ENCODE data around the gene VPS8. TPM values are rescaled to one million over a fixed set of nuclear protein-coding genes. Genes with fewer than 3 reads are reported as not detected.

Gene VPS8
- total and polyA plus RNA-seq, 3 experiments from 2014 or later = 19.6 to 30.2 (median 22.3) TPM

DNA sequence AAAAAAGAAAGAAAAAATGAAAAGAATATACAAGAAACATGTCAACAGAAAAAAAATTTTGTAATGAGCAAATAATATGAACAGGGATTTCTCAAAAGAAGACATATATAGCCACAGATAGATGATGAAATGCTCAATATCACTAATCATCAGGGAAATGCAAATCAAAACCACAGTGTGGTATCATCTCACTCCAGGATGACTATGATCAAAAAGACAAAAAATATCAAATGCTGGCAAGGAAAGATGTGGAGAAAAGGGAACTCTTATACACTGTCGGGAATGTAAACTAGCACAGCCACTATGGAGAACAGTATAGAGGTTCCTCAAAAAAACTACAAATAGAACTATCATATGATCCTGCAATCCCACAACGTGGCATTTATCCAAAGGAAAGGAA, 246.8 kb downstream of the VPS8 start:
- no peaks in the 10 kb centered on the region for H3K27me3 ChIP-seq (ENCODE audit: insufficient read depth, low read length, poor library complexity, severe bottlenecking)
- no peaks in the 10 kb centered on the region for H3K4me1 ChIP-seq (ENCODE audit: insufficient read depth, low read length)
- H3K4me3 Mint-ChIP-seq = no peak overlapping the region
- peaks cover 3 to 5% of the 10 kb centered on the region in 2 donors for H3K27me3 Mint-ChIP-seq
- H3K9me3 Mint-ChIP-seq = peaks cover 47 to 73% (median 64%) of the 10 kb centered on the region in 5 donors
- no peak overlapping the region for H3K27ac ChIP-seq (ENCODE audit: low read depth, low read length)
- no peak for DNase-seq
- CTCF ChIA-PET = no interaction called here
- no peaks in the 10 kb centered on the region for H3K4me1 Mint-ChIP-seq
- H3K27ac Mint-ChIP-seq = no peak overlapping the region
- peaks cover 7% of the 10 kb centered on the region for H3K9me3 ChIP-seq (ENCODE audit: low read length)
- peaks cover 17 to 35% (median 18%) of the 10 kb centered on the region in 3 donors for H3K36me3 Mint-ChIP-seq
- POLR2A ChIA-PET = no interaction called here
- no peak overlapping the region for H3K4me3 ChIP-seq (ENCODE audit: low read length)
- no peaks in the 10 kb centered on the region for H3K36me3 ChIP-seq (ENCODE audit: insufficient read depth, low read length)

DNA sequence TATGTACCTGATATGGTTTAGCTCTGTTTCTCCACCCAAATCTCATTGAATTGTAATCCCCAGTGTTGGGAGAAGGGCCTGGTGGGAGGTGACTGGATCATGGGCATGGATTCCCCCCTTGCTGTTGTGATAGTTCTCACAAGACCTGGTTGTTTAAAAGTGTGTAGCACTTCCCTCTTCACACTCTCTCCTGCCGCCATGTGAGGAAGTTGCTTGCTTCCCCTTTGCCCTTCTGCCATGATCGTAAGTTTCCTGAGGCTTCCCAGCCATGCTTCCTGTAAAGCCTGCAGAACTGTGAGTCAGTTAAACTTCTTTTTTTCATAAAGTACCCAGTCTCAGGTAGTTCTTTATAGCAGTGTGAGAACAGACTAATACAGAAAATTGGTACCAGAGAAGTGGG, 247.8 kb downstream of the VPS8 start:
- H3K9me3 Mint-ChIP-seq = peaks cover 40 to 64% (median 55%) of the 10 kb centered on the region in 5 donors
- H3K9me3 ChIP-seq (ENCODE audit: low read length) = peaks cover 7% of the 10 kb centered on the region
- no peak overlapping the region for H3K27ac ChIP-seq (ENCODE audit: low read depth, low read length)
- DNase-seq = no peak
- H3K4me3 ChIP-seq (ENCODE audit: low read length) = no peak overlapping the region
- no peaks in the 10 kb centered on the region for H3K4me1 Mint-ChIP-seq
- H3K4me1 ChIP-seq (ENCODE audit: insufficient read depth, low read length) = no peaks in the 10 kb centered on the region
- ChIA-PET POLR2A (no interaction called here), CTCF (interaction anchor here (0.5 kb wide), 1 partner anchor 11 kb away, joined by 3 read pairs; no protein-coding TSS in a partner anchor)
- no peaks in the 10 kb centered on the region for H3K27me3 ChIP-seq (ENCODE audit: insufficient read depth, low read length, poor library complexity, severe bottlenecking)
- peaks cover 3 to 5% of the 10 kb centered on the region in 2 donors for H3K27me3 Mint-ChIP-seq
- H3K4me3 Mint-ChIP-seq = no peak overlapping the region
- H3K36me3 Mint-ChIP-seq = peaks cover 9 to 25% (median 10%) of the 10 kb centered on the region in 3 donors
- H3K27ac Mint-ChIP-seq = peak overlapping the region in 2 of 8 donors; percentile 20 to 28
- H3K36me3 ChIP-seq (ENCODE audit: insufficient read depth, low read length) = no peaks in the 10 kb centered on the region

DNA sequence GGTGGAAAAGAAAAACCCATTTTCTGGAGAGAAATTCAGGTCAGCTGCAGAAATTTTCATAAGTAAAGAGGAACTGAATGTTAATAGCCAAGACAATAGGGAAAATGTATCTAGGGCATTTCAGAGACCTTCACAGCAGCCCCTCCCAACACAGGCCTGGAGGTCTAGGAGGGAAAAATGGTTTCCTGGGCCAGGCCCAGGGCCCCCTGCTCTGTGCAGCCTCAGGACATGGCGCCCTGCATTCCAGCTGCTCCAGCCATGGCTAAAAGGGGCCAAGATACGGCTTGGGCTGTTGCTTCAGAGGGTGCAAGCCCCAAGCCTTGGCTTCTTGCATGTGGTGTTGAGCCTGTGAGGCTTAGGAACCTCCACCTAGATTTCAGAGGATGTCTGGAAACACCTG, 248.7 kb downstream of the VPS8 start:
- peak overlapping the region in 1 of 8 donors; percentile 81 for H3K27ac Mint-ChIP-seq
- no peak overlapping the region for H3K27ac ChIP-seq (ENCODE audit: low read depth, low read length)
- H3K27me3 ChIP-seq (ENCODE audit: insufficient read depth, low read length, poor library complexity, severe bottlenecking) = no peaks in the 10 kb centered on the region
- peaks cover 5% of the 10 kb centered on the region for H3K9me3 ChIP-seq (ENCODE audit: low read length)
- CTCF ChIA-PET = no interaction called here
- H3K36me3 ChIP-seq (ENCODE audit: insufficient read depth, low read length) = no peaks in the 10 kb centered on the region
- no peak overlapping the region for H3K4me3 Mint-ChIP-seq
- no peaks in the 10 kb centered on the region for H3K4me1 ChIP-seq (ENCODE audit: insufficient read depth, low read length)
- DNase-seq = no peak
- peaks cover 4 to 16% (median 4%) of the 10 kb centered on the region in 3 donors for H3K36me3 Mint-ChIP-seq
- POLR2A ChIA-PET = no interaction called here
- peaks cover 33 to 55% (median 49%) of the 10 kb centered on the region in 5 donors for H3K9me3 Mint-ChIP-seq
- H3K27me3 Mint-ChIP-seq = peaks cover 3 to 5% of the 10 kb centered on the region in 2 donors
- no peak overlapping the region for H3K4me3 ChIP-seq (ENCODE audit: low read length)
- no peaks in the 10 kb centered on the region for H3K4me1 Mint-ChIP-seq

DNA sequence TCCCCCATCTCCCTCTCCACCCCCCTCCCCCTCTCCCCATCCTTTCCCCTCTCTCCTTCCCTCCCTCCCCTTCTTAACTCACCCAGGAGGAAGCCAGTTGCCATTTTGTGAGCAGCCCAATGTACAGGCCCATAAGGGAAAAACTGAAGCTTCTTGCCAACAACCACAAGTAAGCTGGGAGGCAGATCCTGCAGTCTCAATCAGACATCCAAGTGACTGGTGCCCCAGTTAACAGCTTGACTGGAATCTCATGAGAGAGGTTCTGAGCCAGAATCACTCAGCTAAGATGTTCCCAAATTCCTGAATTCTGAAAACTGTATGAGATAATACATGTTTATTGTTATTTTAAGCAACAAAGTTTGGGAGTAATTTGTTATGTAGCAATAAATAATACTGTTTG, 250.2 kb downstream of the VPS8 start:
- Mint-ChIP-seq H3K27me3 (peaks cover 5 to 6% of the 10 kb centered on the region in 2 donors), H3K4me1 (no peaks in the 10 kb centered on the region), H3K4me3 (no peak overlapping the region), H3K9me3 (peaks cover 23 to 40% (median 36%) of the 10 kb centered on the region in 5 donors), H3K36me3 (peaks cover 0 to 12% (median 2%) of the 10 kb centered on the region in 3 donors), H3K27ac (no peak overlapping the region)
- POLR2A ChIA-PET = no interaction called here
- CTCF ChIA-PET = no interaction called here
- no peak overlapping the region for H3K27ac ChIP-seq (ENCODE audit: low read depth, low read length)
- no peaks in the 10 kb centered on the region for H3K36me3 ChIP-seq (ENCODE audit: insufficient read depth, low read length)
- no peaks in the 10 kb centered on the region for H3K9me3 ChIP-seq (ENCODE audit: low read length)
- no peaks in the 10 kb centered on the region for H3K4me1 ChIP-seq (ENCODE audit: insufficient read depth, low read length)
- no peak for DNase-seq
- no peaks in the 10 kb centered on the region for H3K27me3 ChIP-seq (ENCODE audit: insufficient read depth, low read length, poor library complexity, severe bottlenecking)
- no peak overlapping the region for H3K4me3 ChIP-seq (ENCODE audit: low read length)

DNA sequence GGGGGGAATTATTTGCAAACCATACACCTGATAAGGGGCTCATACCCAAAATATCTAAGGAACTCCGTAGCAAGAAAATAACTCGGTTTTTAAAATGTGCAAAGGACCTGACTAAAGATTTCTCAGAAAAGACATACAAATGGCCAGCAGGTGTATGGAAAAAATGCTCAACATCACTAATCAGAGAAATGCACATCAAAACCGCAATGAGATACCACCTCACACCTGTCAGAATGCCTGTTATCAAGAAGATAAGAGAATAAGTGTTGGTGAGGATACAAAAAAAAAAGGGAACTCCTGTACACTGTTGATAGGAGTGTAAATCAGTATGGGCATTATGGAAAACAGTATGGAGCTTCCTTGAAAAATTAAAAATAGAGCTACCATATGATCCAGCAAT, 251.5 kb downstream of the VPS8 start:
- no peaks in the 10 kb centered on the region for H3K4me1 Mint-ChIP-seq
- H3K4me3 Mint-ChIP-seq = no peak overlapping the region
- H3K27ac Mint-ChIP-seq = no peak overlapping the region
- H3K4me1 ChIP-seq (ENCODE audit: insufficient read depth, low read length) = no peaks in the 10 kb centered on the region
- H3K36me3 Mint-ChIP-seq = peaks cover 0 to 12% (median 0%) of the 10 kb centered on the region in 3 donors
- POLR2A ChIA-PET = no interaction called here
- peaks cover 13 to 29% (median 26%) of the 10 kb centered on the region in 5 donors for H3K9me3 Mint-ChIP-seq
- no peak overlapping the region for H3K4me3 ChIP-seq (ENCODE audit: low read length)
- H3K27me3 Mint-ChIP-seq = peaks cover 5% of the 10 kb centered on the region in 2 donors
- no peak overlapping the region for H3K27ac ChIP-seq (ENCODE audit: low read depth, low read length)
- no peak for DNase-seq
- CTCF ChIA-PET = interaction anchor here (1.1 kb wide), 1 partner anchor 14 kb away, joined by 4 read pairs; no protein-coding TSS in a partner anchor
- no peaks in the 10 kb centered on the region for H3K9me3 ChIP-seq (ENCODE audit: low read length)
- H3K27me3 ChIP-seq (ENCODE audit: insufficient read depth, low read length, poor library complexity, severe bottlenecking) = no peaks in the 10 kb centered on the region
- no peaks in the 10 kb centered on the region for H3K36me3 ChIP-seq (ENCODE audit: insufficient read depth, low read length)

DNA sequence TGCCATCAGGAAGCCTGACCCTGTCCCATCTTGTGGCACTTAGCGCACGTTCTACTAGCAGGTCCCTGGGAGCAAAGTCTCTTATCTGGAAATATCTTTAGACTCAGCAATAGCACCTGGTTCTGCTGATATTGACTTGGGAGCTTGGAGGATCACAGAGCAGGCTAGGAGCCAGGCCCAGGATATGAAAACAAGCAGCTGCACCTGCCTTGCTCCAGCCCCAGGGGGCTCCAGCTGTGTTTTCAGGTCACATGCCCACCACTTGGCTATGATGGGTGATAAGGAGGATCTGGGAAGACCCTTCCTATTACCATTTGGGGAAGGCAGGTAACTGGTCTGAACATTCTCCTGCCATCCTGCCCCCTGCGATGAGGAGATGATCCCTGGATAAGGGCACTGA, 253.1 kb downstream of the VPS8 start:
- Histone ChIP-seq H3K27me3 (ENCODE audit: insufficient read depth, low read length, poor library complexity, severe bottlenecking) (no peaks in the 10 kb centered on the region), H3K9me3 (ENCODE audit: low read length) (no peaks in the 10 kb centered on the region), H3K27ac (ENCODE audit: low read depth, low read length) (no peak overlapping the region), H3K4me3 (ENCODE audit: low read length) (no peak overlapping the region), H3K36me3 (ENCODE audit: insufficient read depth, low read length) (no peaks in the 10 kb centered on the region), H3K4me1 (ENCODE audit: insufficient read depth, low read length) (no peaks in the 10 kb centered on the region)
- no peak overlapping the region for H3K27ac Mint-ChIP-seq
- CTCF ChIA-PET = no interaction called here
- POLR2A ChIA-PET = no interaction called here
- no peak for DNase-seq
- H3K36me3 Mint-ChIP-seq = peaks cover 0 to 9% (median 0%) of the 10 kb centered on the region in 3 donors
- peaks cover 5% of the 10 kb centered on the region in 2 donors for H3K27me3 Mint-ChIP-seq
- H3K4me1 Mint-ChIP-seq = no peaks in the 10 kb centered on the region
- peaks cover 9 to 15% (median 13%) of the 10 kb centered on the region in 5 donors for H3K9me3 Mint-ChIP-seq
- H3K4me3 Mint-ChIP-seq = no peak overlapping the region

DNA sequence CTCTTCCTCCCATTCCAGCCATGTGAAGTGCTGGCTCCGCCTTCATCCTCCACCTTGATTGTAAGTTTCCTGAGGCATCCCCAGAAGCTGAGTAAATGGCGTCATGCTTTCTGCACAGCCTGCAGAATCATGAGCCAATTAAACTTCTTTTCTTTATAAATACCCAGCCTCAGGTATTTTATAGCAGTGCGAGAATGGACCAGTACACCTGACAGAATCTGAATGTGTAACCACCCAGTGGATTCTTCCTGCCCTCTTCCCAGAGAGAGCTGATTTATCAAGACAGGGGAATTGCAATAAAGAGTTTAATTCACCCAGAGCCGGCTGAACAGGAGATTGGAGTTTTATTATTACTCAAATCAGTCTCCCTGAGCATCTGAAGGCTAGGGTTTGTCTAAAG, 254.3 kb downstream of the VPS8 start:
- Histone ChIP-seq H3K4me1 (ENCODE audit: insufficient read depth, low read length) (no peaks in the 10 kb centered on the region), H3K27me3 (ENCODE audit: insufficient read depth, low read length, poor library complexity, severe bottlenecking) (no peaks in the 10 kb centered on the region), H3K27ac (ENCODE audit: low read depth, low read length) (no peak overlapping the region), H3K36me3 (ENCODE audit: insufficient read depth, low read length) (no peaks in the 10 kb centered on the region), H3K9me3 (ENCODE audit: low read length) (no peaks in the 10 kb centered on the region), H3K4me3 (ENCODE audit: low read length) (no peak overlapping the region)
- CTCF ChIA-PET = no interaction called here
- Mint-ChIP-seq H3K4me3 (no peak overlapping the region), H3K9me3 (peaks cover 4 to 8% (median 7%) of the 10 kb centered on the region in 5 donors), H3K4me1 (no peaks in the 10 kb centered on the region), H3K27me3 (peaks cover 5% of the 10 kb centered on the region in 2 donors), H3K27ac (no peak overlapping the region), H3K36me3 (peaks cover 0 to 4% (median 0%) of the 10 kb centered on the region in 3 donors)
- no peak for DNase-seq
- POLR2A ChIA-PET = no interaction called here

DNA sequence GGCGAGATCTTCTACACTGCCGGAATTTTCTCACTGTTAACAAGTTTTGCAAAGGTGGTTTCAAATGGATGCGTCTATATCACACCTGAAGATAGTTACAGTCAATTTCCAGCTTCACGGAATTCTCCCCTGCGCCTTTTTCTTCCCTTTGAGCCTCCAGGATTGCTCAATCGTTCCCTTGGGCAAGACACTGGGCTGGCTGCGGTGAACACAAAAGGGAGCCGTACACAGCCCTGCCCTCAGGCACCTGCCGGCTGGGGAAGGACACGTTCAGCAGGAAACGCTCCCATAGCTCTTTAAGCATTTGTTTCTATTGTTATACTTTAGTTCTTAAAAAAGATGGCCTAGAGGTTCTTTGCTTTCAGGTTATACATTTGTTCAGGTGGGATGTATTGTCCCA, 255.2 kb downstream of the VPS8 start:
- no peaks in the 10 kb centered on the region for H3K36me3 Mint-ChIP-seq
- Histone ChIP-seq H3K4me3 (ENCODE audit: low read length) (no peak overlapping the region), H3K4me1 (ENCODE audit: insufficient read depth, low read length) (no peaks in the 10 kb centered on the region), H3K36me3 (ENCODE audit: insufficient read depth, low read length) (no peaks in the 10 kb centered on the region), H3K27me3 (ENCODE audit: insufficient read depth, low read length, poor library complexity, severe bottlenecking) (no peaks in the 10 kb centered on the region), H3K27ac (ENCODE audit: low read depth, low read length) (no peak overlapping the region), H3K9me3 (ENCODE audit: low read length) (no peaks in the 10 kb centered on the region)
- no peaks in the 10 kb centered on the region for H3K4me1 Mint-ChIP-seq
- peaks cover 0 to 3% (median 2%) of the 10 kb centered on the region in 5 donors for H3K9me3 Mint-ChIP-seq
- ChIA-PET POLR2A (no interaction called here), CTCF (no interaction called here)
- no peak for DNase-seq
- H3K27ac Mint-ChIP-seq = peak overlapping the region in 1 of 8 donors; percentile 16
- H3K27me3 Mint-ChIP-seq = peaks cover 5% of the 10 kb centered on the region in 2 donors
- no peak overlapping the region for H3K4me3 Mint-ChIP-seq

Measured in CD8-positive, alpha-beta memory T cell (primary cell).